NCI-H128 (cell line): ENCODE measurements around the gene PIGS.
"Not testable (repeated sequence)": the region's sequence is repeated elsewhere in the genome, so short reads cannot be mapped to it uniquely, and the experiment has no call there.

ENCODE experiments used
- DNase-seq: peaks from one replicate; lab custom pipeline; 2025; ENCODE audit not compliant: unreplicated experiment; lab: John Stamatoyannopoulos, UW

The PIGS gene

GRCh38 chr17:28532050-28532960, 39.0 kb downstream of the PIGS start:
- no peak for DNase-seq

GRCh38 chr17:28530926-28531325, 40.4 kb downstream of the PIGS start:
- no peak for DNase-seq

GRCh38 chr17:28530250-28530649, 41.1 kb downstream of the PIGS start:
- DNase-seq, result no peak

- DNase-seq, result no peak
Observed at GRCh38 chr17:28529013-28529400, 42.3 kb downstream of the PIGS start.

GRCh38 chr17:28528327-28529012, 42.9 kb downstream of the PIGS start:
- no peak for DNase-seq

- DNase-seq, result no peak
Observed at GRCh38 chr17:28527859-28528258, 43.5 kb downstream of the PIGS start.

GRCh38 chr17:28527181-28527681, 44.1 kb downstream of the PIGS start:
- DNase-seq, result no peak

- DNase-seq, result no peak
Observed at GRCh38 chr17:28526381-28526780, 44.9 kb downstream of the PIGS start.

- no peak for DNase-seq
Observed at GRCh38 chr17:28524476-28525424, 46.6 kb downstream of the PIGS start.

GRCh38 chr17:28523876-28524275, 47.4 kb downstream of the PIGS start:
- no peak for DNase-seq

GRCh38 chr17:28523186-28523585, 48.1 kb downstream of the PIGS start:
- no peak for DNase-seq

- not testable (repeated sequence) for DNase-seq
Observed at GRCh38 chr17:28522281-28522680, 49.0 kb downstream of the PIGS start.

GRCh38 chr17:28521311-28522085, 49.8 kb downstream of the PIGS start:
- no peak for DNase-seq

GRCh38 chr17:28520687-28521086, 50.6 kb downstream of the PIGS start:
- DNase-seq, result no peak

GRCh38 chr17:28519236-28519635, 52.1 kb downstream of the PIGS start:
- DNase-seq, result no peak

GRCh38 chr17:28518578-28518977, 52.7 kb downstream of the PIGS start:
- DNase-seq, result no peak

- DNase-seq, result no peak
Observed at GRCh38 chr17:28518132-28518531, 53.2 kb downstream of the PIGS start.

GRCh38 chr17:28515518-28515917, 55.8 kb downstream of the PIGS start:
- DNase-seq, result no peak

- DNase-seq, result no peak
Observed at GRCh38 chr17:28514561-28515002, 56.7 kb downstream of the PIGS start.

- DNase-seq, result no peak
Observed at GRCh38 chr17:28513476-28513875, 57.8 kb downstream of the PIGS start.
